ENCODE results near the gene SMIM45.

GRCh38 chr22:41915035-41915785 is 36.7 kb upstream of the SMIM45 start, which contains the start of gene SHISA8:
- TF ChIP-seq CTCF (IDR thresholded peaks at IDR 0.05; ENCODE audit: extremely low read depth in 1 of 2, insufficient read depth in 1 of 2, low read depth in 1 of 2, low read length in 2 of 2) (no peak), POLR2AphosphoS5 (IDR thresholded peaks at IDR 0.05; ENCODE audit: insufficient read depth, low read depth, low read length) (no peak), POLR2A (IDR thresholded peaks at IDR 0.05; ENCODE audit: low read depth, low read length) (no peak), MAX (IDR thresholded peaks at IDR 0.05; ENCODE audit: insufficient read depth, insufficient read length) (no peak), EZH2 (IDR thresholded peaks at IDR 0.05; ENCODE audit: borderline replicate concordance, low read depth, low read length, severe bottlenecking) (peak; percentile 67), JUN (IDR thresholded peaks at IDR 0.05; ENCODE audit: borderline replicate concordance, insufficient read depth, insufficient read length, low read depth) (no peak), GATA2 (IDR thresholded peaks at IDR 0.05; ENCODE audit: insufficient read depth, insufficient read length, low read depth, low read length) (no peak)

Measured in endothelial cell of umbilical vein (primary cell).